Neural progenitor cell (in vitro differentiated cells): Measurements from ENCODE around the gene PILRB. TPM values are rescaled to one million over a fixed set of nuclear protein-coding genes. Genes with fewer than 3 reads are reported as not detected.
A peak's percentile ranks its signal among the peaks of the same experiment; 100 is the strongest.

Experiments used
- DNase-seq: peaks from one replicate; pipeline ENCODE4 v3.0.0-alpha.2; 2016; ENCODE audit warnings: low spot score
- H2AFZ ChIP-seq: fragments of 200-600 bp; sonication (generic); replicated peaks from 2 replicates; pipeline ENCODE4 v1.6.1; 2016; ENCODE audit warnings: antibody characterized with exemption
- H3F3A ChIP-seq: fragments of 200-600 bp; sonication (generic); 2 replicates; pipeline ENCODE4 v1.6.1; 2016; ENCODE audit warnings: antibody characterized with exemption, low read depth
- H3K27ac ChIP-seq: fragments of 200-600 bp; sonication (generic); 2 replicates; pipeline ENCODE4 v1.5.1; 2016; ENCODE audit warnings: mild to moderate bottlenecking
- H3K27me3 ChIP-seq: fragments of 200-600 bp; sonication (generic); 2 replicates; pipeline ENCODE4 v1.6.1; 2016; ENCODE audit warnings: mild to moderate bottlenecking, moderate library complexity
- H3K36me3 ChIP-seq: fragments of 200-600 bp; sonication (generic); 2 replicates; pipeline ENCODE4 v1.5.1; 2016
- H3K4me1 ChIP-seq: fragments of 200-600 bp; sonication (generic); 2 replicates; pipeline ENCODE4 v1.6.1; 2016; ENCODE audit warnings: mixed run types
- H3K4me2 ChIP-seq: fragments of 200-600 bp; sonication (generic); 2 replicates; pipeline ENCODE4 v1.6.1; 2016
- H3K4me3 ChIP-seq: fragments of 200-600 bp; sonication (generic); 2 replicates; pipeline ENCODE4 v1.5.1; 2016
- H3K79me2 ChIP-seq: fragments of 200-600 bp; sonication (generic); 2 replicates; pipeline ENCODE4 v1.6.1; 2016; ENCODE audit warnings: low read depth
- H3K9ac ChIP-seq: fragments of 200-600 bp; sonication (generic); 2 replicates; pipeline ENCODE4 v1.6.1; 2016
- H3K9me3 ChIP-seq: fragments of 200-600 bp; sonication (generic); 2 replicates; pipeline ENCODE4 v1.5.1; 2016; ENCODE audit warnings: low read depth
- H4K20me1 ChIP-seq: fragments of 200-600 bp; sonication (generic); 2 replicates; pipeline ENCODE4 v1.6.1; 2016; ENCODE audit warnings: low read depth
- H3K27ac Mint-ChIP-seq: 3 replicates; pipeline ENCODE4 v1.8.0; 2021; ENCODE audit warnings: mixed read lengths
- H3K27me3 Mint-ChIP-seq: 2 replicates; pipeline ENCODE4 v1.8.0; 2022; ENCODE audit warnings: low read depth, mild to moderate bottlenecking, inconsistent platforms, moderate library complexity, mixed read lengths; ENCODE audit not compliant: insufficient read depth
- H3K36me3 Mint-ChIP-seq: 3 replicates; pipeline ENCODE4 v1.8.0; 2021; ENCODE audit warnings: mixed read lengths
- H3K4me1 Mint-ChIP-seq: 3 replicates; pipeline ENCODE4 v1.8.0; 2021; ENCODE audit warnings: mixed read lengths
- H3K4me3 Mint-ChIP-seq: 3 replicates; pipeline ENCODE4 v1.8.0; 2021; ENCODE audit warnings: mild to moderate bottlenecking, moderate library complexity, mixed read lengths
- H3K9me3 Mint-ChIP-seq: 3 replicates; pipeline ENCODE4 v1.8.0; 2020; ENCODE audit warnings: mixed read lengths
- CTCF ChIP-seq: fragments of 200-600 bp; sonication (generic); IDR thresholded peaks from 2 replicates; pipeline ENCODE4 v1.5.1; 2017; ENCODE audit warnings: antibody characterized with exemption, mild to moderate bottlenecking
- EZH2 ChIP-seq: fragments of 200-600 bp; sonication (generic); IDR thresholded peaks from 2 replicates; pipeline ENCODE4 v1.6.1; 2017; ENCODE audit warnings: antibody characterized with exemption, mild to moderate bottlenecking, moderate library complexity
- EZH2phosphoT487 ChIP-seq: fragments of 200-600 bp; sonication (generic); IDR thresholded peaks from 2 replicates; pipeline ENCODE4 v1.6.1; 2017; ENCODE audit warnings: antibody characterized with exemption
- total RNA-seq: library from RNA; depleted of rRNA; stranded (reverse); fragments of >200 nt; gene quantifications from 2 replicates; pipeline ENCODE4 v1.2.3, GENCODE V29; 2015; ENCODE audit warnings: low replicate concordance

The PILRB gene
- total RNA-seq, 1 donor from 2014 or later, result 19.3 TPM

GRCh38 chr7:100369105-100369504 is 11.2 kb downstream of the PILRB start:
- no peak overlapping the region for H3K4me2 ChIP-seq
- no peak for DNase-seq
- no peak overlapping the region for H3K9ac ChIP-seq
- H4K20me1 ChIP-seq, result peaks cover 6% of the 10 kb centered on the region
- peak overlapping the region; percentile 37 for H3K27ac ChIP-seq
- Mint-ChIP-seq H3K27me3 (peaks cover 3% of the 10 kb centered on the region), H3K4me3 (peak overlapping the region; percentile 13), H3K4me1 (peaks cover 25% of the 10 kb centered on the region), H3K27ac (peak overlapping the region; percentile 87), H3K36me3 (peaks cover 18% of the 10 kb centered on the region), H3K9me3 (no peaks in the 10 kb centered on the region)
- no peaks in the 10 kb centered on the region for H3K36me3 ChIP-seq
- TF ChIP-seq EZH2phosphoT487 (no peak), EZH2 (no peak), CTCF (no peak)
- peaks cover 28% of the 10 kb centered on the region for H3F3A ChIP-seq
- no peaks in the 10 kb centered on the region for H3K9me3 ChIP-seq
- H3K4me1 ChIP-seq, result peaks cover 26% of the 10 kb centered on the region
- no peaks in the 10 kb centered on the region for H3K27me3 ChIP-seq
- no peaks in the 10 kb centered on the region for H3K79me2 ChIP-seq
- no peak overlapping the region for H2AFZ ChIP-seq
- H3K4me3 ChIP-seq, result no peak overlapping the region

GRCh38 chr7:100370303-100370702 is 12.4 kb downstream of the PILRB start:
- Histone ChIP-seq H3K4me1 (peaks cover 34% of the 10 kb centered on the region), H4K20me1 (peaks cover 6% of the 10 kb centered on the region), H3K4me3 (peak overlapping the region; percentile 13), H3K79me2 (no peaks in the 10 kb centered on the region), H3F3A (peaks cover 28% of the 10 kb centered on the region), H3K27ac (peak overlapping the region; percentile 80), H3K9ac (no peak overlapping the region), H3K36me3 (no peaks in the 10 kb centered on the region), H3K4me2 (peak overlapping the region; percentile 67), H2AFZ (no peak overlapping the region), H3K9me3 (no peaks in the 10 kb centered on the region), H3K27me3 (no peaks in the 10 kb centered on the region)
- DNase-seq, result peak; percentile 72
- Mint-ChIP-seq H3K4me3 (no peak overlapping the region), H3K27ac (peak overlapping the region; percentile 96), H3K4me1 (peaks cover 36% of the 10 kb centered on the region), H3K36me3 (peaks cover 11% of the 10 kb centered on the region), H3K27me3 (peaks cover 3% of the 10 kb centered on the region), H3K9me3 (no peaks in the 10 kb centered on the region)
- no peak for TF ChIP-seq EZH2
- TF ChIP-seq CTCF, result no peak
- no peak for TF ChIP-seq EZH2phosphoT487

GRCh38 chr7:100370746-100371145 is 12.8 kb downstream of the PILRB start:
- Mint-ChIP-seq H3K36me3 (peaks cover 9% of the 10 kb centered on the region), H3K27ac (peak overlapping the region; percentile 96), H3K4me3 (no peak overlapping the region), H3K27me3 (peaks cover 3% of the 10 kb centered on the region), H3K9me3 (no peaks in the 10 kb centered on the region), H3K4me1 (peaks cover 36% of the 10 kb centered on the region)
- no peak for DNase-seq
- TF ChIP-seq EZH2 (no peak), EZH2phosphoT487 (no peak), CTCF (no peak)
- Histone ChIP-seq H3K9me3 (no peaks in the 10 kb centered on the region), H3K4me1 (peaks cover 34% of the 10 kb centered on the region), H3K9ac (no peak overlapping the region), H3K36me3 (no peaks in the 10 kb centered on the region), H2AFZ (no peak overlapping the region), H3K27me3 (no peaks in the 10 kb centered on the region), H3K27ac (no peak overlapping the region), H3K79me2 (no peaks in the 10 kb centered on the region), H3K4me3 (no peak overlapping the region), H4K20me1 (peaks cover 6% of the 10 kb centered on the region), H3F3A (peaks cover 28% of the 10 kb centered on the region), H3K4me2 (peak overlapping the region; percentile 67)
